Measurements from ENCODE around the gene MYL5.
"Not testable (repeated sequence)": the region's sequence is repeated elsewhere in the genome, so short reads cannot be mapped to it uniquely, and the experiment has no call there.

The MYL5 gene

DNA sequence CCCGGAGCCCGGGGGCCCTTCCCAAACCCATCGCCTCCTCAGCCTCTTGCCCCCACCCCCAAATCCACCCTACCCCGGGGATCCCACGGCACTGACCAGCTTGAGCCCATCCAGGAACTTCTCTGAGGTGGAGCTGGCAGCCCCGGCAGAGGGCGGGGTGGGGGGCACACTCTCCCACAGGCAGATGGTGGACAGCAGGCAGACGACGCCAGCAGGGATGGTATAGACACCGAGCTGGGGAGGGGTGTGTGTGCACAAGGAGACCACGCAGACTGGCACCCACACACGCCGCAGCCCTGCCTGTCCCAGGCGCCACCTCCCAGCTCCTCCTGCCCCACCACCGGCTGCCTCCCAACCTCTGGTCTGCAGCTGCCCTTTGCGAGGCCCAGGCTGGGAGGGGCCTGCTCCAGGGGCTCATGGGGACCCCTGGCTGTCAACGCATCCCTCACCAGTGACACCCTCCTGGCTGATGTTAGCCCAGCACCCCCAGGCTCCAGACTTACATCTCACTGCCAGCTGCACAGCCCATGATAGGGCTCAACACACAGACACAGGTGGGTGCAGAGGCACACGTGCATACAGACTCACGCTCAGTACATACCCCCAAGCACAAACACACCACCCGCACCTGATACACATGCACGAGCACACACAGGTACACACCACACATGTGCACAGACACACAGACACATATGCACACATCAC lies 10.4 kb downstream of the MYL5 start:
- DNase-seq (ENCODE audit: low read depth, low spot score) = no peak

DNA sequence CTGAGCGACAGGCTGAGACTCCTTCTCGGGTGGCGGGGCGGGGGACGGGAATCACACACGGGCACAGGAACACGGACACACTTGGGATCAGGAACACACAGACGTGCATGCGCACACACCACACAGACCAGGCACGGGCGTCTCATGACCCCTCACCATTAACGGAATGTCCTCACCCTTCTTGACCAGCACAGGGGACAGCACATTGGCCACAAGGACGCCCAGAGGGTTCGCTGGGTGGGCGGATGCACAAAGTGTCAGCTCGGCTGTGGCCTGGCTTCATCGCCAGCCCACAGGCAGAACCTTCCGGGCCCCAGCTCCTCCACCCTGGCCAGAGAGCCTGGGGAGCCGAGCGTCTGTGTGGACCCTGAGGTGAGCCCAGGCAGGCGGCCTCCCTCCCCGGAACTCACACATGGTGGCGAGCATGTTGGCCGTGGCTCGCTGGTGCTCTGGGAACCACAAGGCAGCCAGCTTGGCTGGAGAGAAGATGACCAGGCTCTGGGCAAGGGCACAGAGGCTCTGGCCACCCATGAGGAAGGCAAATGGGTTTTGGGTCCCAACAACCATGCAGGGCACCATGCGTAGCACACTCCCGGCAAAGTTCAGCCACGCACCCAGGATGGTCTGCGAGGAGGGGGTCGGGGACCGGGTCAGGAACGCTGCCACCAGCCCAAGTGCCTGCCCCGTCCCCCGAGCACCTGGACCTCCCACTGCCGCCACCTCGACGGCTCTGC lies 11.5 kb downstream of the MYL5 start:
- DNase-seq (ENCODE audit: low read depth, low spot score) = no peak

DNA sequence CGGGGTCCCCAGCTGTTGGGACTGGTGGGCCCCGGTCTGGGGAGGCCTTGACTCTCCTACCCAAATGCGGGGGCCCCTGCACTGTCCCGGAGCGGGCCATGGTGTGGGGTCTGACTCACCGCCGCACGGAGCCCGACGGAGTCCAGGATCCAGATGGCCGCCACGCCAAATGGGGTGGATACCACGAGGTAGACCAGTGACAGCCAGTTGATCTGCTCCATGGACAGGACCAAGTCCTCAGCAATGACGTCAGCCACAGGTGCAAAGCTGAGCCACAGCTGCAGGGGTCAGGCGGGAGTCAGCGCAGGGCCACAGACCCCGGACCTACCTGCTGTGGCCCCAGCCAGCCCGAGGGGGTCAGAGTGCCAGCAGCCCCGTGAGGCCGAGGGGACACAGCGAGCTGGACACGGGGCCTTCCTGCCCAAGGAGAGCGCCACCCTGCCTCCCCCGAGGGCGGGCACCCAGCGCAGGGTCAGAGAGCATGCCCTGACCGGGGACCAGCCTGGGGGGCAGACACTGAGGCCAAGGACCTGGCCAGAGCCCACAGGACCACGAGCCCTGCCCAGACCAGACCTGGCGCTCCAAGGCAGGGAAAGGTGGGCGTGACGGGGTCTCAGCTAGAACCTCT lies 12.2 kb downstream of the MYL5 start:
- DNase-seq (ENCODE audit: low read depth, low spot score) = no peak

DNA sequence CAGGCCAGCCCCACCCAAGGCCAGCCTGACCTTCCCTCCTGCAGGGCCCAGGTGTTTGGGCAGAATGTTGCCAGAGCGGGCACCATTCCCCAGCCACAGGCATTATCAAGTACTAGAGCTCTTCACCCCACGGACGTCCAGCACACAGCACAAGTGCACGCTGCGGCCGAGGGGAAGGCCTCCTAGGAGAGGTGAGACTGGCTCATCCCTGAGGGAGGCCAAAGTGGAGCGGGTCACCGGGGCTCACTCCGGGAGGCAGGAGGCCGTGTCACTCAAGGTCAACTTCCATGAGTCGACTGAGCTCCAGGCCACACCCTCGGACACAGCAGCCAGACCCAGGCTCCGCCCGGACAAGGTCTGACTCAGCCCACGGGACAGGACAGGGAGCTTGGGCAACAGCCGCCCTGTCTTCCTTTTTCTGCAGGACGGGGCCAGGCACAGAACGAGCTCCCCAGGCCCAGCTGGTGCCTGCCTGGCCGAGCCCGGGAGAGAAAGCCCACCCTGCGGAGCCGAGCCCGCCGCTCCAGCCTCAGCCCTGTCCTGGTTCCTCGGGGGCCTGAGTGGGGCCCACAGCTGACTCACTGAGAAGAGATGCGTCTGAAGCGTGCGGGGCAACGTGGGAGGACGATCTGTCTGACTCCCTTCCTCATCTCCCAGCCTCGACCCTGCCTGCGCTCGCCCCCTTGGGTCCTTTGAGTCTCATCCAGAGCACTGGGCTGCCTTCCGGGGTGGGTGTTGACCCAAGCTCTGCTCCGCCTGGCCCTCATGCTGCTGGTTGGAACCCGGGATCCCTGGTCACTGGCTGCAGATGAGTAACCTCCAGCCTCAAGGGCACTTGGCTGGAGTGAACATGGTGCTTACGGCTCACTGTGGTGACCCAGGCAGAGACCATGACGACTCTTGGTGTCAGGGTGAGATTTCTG lies 13.0 kb downstream of the MYL5 start:
- DNase-seq (ENCODE audit: low read depth, low spot score) = peak; percentile 77

DNA sequence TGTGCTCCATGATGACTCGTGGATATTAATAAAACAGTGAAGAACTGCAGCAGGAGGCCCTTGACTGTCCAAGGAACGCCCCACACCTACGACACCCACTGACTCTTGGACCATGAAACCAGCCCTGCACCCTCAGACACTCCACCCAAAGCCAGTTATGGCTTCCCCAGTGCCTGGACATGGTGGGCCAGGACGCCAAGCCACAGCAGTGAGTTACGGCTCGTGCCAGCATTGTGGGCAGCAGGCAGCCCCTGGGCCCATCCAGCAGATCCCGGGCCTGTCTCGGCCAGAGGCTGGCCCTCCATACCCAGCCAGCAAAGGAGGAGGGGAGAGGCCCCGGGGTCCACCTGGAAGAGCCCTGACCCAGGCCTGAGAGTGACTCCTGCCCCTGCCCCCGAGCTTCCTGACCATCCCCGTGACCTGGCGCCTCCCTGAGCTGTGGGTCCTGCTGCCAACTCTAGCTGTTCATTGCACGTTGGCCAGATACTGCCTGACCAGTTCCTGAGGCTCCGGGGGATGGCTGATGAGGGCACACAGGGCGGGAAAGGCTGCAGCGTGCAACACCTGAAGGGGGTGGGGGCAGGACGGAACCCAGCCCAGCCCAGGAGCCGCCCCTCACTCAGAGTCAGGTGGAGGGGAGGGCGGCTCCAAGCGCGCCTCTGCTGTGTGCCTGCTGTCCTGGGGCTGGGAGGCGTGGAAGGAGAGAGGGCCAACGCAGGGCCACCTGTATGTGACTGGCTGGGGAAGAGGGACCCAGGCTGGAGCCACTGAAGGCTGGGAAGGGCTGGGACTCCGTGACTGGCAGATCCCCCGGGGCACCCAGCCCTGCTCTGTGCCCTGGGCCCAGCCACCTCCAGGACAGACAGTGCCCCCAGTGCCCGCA lies 13.9 kb downstream of the MYL5 start:
- no peak for DNase-seq (ENCODE audit: low read depth, low spot score)

DNA sequence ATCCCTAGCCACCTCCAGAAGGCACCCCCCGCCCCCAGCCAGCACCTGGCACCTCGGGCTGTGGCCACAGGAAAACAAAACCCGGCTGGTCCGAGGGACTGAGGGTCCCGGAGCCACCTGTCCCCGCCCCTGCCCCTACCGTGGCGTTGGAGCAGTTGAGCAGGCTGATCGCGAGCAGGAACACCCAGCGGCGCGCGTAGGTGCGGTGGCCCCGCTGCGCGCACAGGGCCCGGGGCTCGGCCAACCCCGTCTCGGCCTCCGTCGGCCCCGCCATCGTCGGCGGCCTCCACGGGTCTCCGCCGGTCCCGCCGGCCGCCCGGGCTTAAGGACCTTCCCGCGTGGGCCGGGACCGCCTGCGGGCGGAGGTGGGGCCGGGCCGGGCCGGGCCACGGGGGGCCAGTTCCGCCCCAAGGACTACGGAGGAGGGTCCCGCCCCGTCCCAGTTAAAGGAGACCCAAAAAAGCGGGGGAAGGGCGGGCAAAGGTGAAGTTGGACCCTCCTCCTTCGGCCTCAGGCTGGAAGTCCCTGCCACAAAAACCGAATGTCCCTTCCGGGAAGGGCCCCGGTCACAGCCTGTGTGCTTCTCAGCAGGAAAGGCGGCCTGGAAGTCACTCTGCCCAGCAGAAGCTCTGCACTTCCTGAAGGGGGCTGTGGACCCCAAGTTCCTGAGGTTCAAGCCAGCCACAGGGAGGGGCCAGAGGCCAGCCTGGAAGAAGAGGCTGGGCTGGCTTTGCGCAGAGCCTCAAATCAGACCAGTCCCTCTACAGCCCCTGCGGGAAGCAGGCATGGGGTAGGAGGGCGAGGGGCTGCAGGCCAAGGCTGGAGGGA lies 14.7 kb downstream of the MYL5 start, which contains the start of gene SLC49A3:
TSS of gene SLC49A3 (minus strand) at position 298 of the 828 bp plus-strand sequence. CDS start at position 274, 24 bp downstream.
- no peak for DNase-seq (ENCODE audit: low read depth, low spot score)

DNA sequence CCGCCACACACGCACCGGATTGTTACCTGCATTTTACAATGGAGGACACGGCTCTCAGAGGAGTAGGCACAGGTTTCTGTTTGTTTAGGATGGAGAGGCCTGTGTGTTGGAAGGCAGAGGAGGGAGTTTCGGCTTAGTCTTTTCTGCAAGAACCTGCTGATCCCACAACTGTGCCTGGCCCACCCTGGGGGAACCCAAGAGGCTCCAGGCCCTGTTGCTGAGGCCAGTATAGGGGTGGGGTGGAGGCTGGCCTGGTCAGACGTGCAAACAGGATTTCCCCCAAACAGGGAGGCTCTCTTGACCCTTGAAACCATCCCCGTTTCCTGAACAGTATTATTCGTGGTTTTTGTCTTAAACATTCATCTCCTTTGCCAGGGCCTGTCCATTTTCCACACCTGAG lies 15.4 kb downstream of the MYL5 start:
- no peak for DNase-seq (ENCODE audit: low read depth, low spot score)

DNA sequence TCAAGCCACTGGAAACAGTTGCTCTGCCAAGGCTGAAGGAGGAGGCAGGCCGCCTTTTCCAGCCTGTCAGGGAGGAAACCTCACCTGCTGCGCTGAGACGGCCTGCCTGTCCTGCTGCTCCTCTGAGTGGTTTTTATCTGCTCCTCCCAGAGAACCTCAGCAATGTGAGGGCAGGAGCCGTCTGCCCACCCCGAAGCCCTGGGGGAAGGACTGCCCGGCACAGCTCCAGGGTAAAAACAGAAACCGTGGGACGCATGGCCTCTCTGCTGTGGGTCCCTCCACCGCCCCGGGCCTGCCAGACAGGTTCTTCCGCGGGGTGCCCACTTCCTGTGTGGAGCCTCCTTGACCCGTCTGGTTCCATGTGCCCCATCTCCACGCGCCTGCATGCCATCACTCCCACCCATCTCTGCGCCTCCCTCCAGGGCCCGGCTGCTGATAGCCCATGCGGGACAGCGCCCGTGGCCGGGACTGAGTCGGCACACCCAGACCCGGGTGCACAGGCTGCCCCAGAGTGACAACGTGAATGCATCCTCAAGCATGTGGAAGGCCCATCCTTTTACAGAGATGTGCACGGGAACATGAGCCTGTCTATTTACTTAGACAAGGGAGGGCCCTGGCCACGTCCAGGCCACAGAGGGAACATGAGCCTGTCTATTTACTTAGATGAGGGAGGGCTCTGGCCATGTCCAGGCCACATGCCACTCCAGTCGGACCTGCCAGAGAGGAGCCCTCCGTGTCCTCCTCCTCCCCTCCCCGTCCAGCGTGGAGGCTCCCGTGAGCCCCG lies 18.6 kb downstream of the MYL5 start:
- no peak for DNase-seq (ENCODE audit: low read depth, low spot score)

DNA sequence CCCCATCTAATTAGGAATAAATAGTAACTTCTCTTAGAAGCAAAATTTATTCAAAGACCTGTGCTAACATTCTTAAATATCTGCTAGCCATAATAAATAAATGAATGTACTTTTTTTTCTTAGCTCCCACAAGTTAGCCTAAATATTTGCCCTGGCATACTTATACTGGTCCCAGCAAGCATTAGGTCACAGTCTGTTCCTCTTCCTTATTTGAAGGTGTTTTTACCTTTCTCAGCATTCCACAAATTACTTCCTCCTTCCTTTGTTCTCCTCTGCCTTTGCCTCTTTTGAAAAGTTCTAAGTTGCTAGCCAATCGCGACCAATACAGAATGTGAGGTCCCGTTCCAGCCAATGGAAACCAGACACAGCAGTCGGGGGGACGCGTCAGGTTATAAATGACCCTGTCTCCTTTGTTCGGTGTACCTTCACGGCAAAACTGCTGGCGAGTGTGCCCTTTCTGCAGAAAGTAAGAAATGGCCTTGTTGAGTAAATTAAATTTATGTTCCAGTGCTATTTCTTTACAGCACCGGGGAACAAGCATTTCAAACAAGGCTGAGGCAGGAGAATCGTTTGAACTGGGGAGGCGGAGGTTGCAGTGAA lies 20.1 kb downstream of the MYL5 start:
- DNase-seq (ENCODE audit: low read depth, low spot score) = not testable (repeated sequence)

DNA sequence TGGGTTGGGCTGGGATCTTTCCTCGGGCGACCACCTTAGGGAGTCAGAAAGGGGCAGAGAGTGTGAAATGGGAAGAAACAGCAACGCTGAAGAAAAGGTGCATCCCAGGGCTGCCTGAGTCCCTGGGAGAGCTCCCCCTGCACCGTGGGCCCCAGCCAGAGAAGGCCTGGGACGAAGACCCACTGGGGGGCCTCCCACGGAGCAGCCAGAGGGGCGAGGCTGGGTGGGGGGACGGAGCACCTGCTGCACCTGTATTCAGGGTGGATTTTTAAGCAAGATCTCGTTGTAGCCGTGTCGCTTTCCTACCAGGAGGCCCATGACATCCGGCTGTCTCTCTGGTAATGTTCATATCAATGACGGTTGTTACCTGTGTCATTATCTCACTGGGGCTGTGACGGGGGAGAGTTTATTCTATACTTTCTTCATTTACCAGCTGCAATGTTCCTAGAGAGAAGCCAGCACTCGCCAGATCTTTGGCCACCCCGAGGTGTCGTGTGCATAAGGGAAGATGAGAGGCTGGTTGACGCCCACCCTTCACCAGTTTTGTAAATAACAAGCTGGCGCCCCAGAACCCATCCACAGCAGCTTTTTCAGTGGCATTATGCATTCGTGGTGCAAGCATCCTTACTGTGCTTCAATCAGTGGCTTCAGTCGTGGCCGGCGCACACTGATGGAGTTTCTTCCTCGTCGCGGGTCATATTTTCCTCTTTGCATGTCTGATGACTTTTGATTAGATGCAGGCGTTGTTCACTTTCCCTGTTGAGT lies 25.7 kb downstream of the MYL5 start:
- no peak for DNase-seq (ENCODE audit: low read depth, low spot score)

DNA sequence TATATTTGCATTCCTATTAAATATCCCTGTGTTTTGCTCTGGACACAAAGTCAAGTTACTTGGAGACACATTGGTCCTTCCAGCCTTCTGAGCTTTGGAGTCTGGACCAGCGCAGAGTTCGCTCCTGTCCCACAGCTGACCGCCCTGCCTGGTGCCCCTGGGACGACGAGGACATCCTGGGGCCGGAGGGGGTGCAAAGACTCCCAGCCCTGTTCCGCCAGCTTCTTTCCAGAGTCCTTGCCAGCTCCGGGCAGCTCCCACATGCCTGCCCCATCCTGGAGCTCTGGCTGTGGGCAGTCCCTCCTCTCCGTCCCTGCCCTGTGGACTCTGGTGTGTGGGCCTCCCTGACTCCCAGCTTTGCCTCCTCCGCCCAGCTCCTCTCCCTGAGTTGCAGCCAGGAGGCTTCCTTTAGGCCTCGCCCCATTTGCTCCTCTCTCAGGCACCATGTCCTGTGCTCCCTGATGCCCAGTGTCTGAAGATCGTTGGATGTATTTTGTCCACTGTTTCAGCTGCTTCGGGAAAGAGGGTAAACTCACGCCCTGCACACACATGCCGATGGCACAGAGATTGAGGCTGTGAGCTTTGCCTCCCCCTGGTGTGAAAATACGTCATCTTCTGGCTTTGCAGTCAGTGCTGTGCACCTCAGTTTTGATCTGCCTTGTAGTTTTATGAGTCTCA lies 26.4 kb downstream of the MYL5 start:
- DNase-seq (ENCODE audit: low read depth, low spot score) = no peak

DNA sequence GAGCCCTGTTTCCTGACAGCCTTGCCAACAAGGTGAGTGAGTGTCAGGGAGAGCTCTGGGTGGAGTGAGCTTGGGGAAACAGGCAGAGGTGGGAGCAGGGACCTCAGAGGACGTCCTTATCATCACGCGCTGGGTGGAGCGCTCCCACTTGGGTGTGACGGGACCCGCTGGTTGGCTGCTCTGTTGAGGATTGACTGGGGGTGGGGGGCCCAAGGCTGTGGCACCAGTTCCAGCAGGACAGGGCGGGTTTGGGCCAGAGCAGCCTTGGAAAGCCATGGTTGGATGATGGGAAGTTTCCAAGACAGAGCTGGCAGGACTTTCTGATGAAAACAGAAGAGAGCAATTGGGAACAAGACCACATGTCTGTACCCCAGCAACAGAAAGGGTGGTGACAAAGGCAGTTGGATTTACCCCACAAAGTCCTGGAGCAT lies 28.3 kb downstream of the MYL5 start:
- no peak for DNase-seq (ENCODE audit: low read depth, low spot score)

DNA sequence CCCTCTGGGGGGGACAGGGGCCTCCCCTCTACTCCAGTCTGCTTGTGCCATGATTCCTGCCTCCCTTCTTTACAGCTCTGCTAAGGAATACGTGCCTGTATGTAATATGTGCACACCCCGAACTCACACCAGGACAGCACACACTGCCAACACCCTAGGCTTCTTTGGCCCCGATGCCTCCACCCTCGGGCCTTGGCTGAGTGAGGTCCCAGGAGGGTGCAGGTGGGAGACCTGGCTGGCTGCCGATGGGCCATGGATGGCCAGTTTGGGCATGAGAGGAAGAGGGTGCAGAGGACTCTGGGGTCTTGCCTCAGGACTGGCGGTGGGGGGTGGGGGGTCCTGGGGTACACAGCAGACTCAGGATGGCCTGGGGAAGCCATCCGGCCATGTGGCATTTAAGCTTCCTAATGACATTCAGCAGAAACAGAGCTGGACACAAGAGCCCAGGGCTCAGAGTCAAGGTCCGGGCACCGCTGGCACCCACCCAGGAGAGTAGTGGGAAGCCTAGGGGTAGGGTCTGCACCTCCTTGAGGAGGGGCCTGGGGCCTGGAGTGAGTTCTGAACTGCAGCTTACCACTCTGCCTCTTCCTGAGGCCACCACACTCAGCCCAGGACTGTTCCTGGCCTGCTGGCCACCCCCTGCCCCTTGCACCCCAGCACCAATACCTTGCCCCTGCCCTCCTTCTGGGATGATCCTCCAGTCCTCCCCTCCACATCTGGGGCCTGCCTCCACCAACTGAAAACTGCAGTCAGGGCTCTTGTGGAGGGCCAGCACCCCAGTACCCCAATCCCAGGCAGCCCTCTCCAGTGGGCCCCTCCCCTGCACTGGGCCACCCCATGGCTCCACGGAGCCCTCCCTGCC lies 29.2 kb downstream of the MYL5 start:
- DNase-seq (ENCODE audit: low read depth, low spot score) = no peak

DNA sequence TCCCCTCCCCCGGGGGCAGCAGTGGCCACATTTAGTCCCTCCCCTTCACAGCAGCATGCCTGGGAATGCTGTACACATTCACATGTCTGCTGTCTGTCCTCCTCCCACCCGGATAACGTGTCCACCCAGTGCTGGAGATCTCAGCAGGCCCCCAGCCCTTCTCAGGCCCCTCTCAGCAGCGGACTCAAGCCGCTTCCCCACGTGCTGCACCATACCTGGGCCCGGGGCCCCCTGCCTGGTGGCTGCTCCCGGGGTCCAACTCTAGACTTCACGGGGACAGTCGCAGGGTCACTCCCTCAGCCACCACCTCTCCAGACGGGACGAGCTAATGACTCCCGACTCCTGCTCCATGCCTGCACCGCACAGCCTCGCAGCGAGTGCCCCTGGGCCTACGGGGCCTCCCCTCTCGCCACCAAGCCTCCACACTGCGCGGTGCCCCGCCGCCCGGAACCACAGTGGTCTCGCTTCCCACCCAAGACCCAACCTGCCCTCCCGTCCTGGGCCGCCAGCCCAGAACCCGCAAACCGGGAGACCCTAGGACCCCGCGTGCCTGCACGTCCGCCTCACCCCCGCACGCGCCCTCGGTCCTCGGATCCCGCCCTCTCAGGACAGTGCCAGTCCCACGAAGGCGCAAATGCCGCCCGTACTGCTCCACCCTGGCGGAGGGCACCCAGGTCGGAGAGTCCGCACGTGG lies 30.0 kb downstream of the MYL5 start:
- no peak for DNase-seq (ENCODE audit: low read depth, low spot score)

DNA sequence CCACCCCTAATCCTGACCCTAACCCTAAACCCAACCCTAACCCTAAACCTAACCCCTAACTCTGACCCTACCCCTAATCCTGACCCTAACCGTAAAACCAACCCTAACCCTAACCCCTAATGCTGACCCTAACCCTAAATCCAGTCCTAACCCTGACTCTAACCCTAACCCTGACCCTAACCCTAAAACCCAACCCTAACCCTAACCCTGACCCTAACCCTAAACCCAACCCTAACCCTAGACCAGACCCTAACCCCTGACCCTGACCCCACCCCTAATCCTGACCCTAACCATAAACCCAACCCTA lies 30.6 kb downstream of the MYL5 start:
- no peak for DNase-seq (ENCODE audit: low read depth, low spot score)

All from astrocyte of the hippocampus (primary cell).